B cell (primary cell): ENCODE measurements around the gene BRD4. TPM values are rescaled to one million over a fixed set of nuclear protein-coding genes. Genes with fewer than 3 reads are reported as not detected.
A peak's percentile ranks its signal among the peaks of the same experiment; 100 is the strongest.

Source experiments
- ATAC-seq: fragments of 200-7000 bp; cut with Tn5 transposase; one replicate; pipeline ENCODE4 v1.10.0; 2021; ENCODE audit warnings: low read depth, mild to moderate bottlenecking, moderate number of reproducible peaks, moderate library complexity
- CTCF ChIA-PET: fragments of 350-600 bp; sonication (Branson Sonifier 250); formaldehyde crosslinking; loops from one replicate; lab custom pipeline; 2021; ENCODE audit warnings: antibody characterized with exemption, inconsistent platforms; lab: Charles Lee
- POLR2A ChIA-PET: fragments of 350-600 bp; sonication (Branson Sonifier 250); formaldehyde crosslinking; loops from one replicate; lab custom pipeline; 2021; ENCODE audit warnings: antibody characterized with exemption; lab: Charles Lee
- DNase-seq: peaks from one replicate; pipeline ENCODE4 v3.0.0; 2013
- H2AFZ ChIP-seq: 2 replicates; pipeline ENCODE4 v1.6.1; 2012; ENCODE audit warnings: mild to moderate bottlenecking, low read depth, low read length; ENCODE audit not compliant: insufficient read depth, poor library complexity, severe bottlenecking
- H3K27ac ChIP-seq, 2 donors: 1 replicate in 1 of 2; 2 replicates in 1 of 2; pipeline ENCODE4 v1.5.1; 2012 to 2013; ENCODE audit warnings: low read length in 2 of 2, mild to moderate bottlenecking in 2 of 2, moderate library complexity in 1 of 2
- H3K27me3 ChIP-seq, 4 experiments: fragments of 200-600 bp in 1 of 4; sonication (generic) in 1 of 4; replicated peaks in 1 of 4; 1 replicate in 2 of 4; 2 replicates in 2 of 4; pipeline versions ENCODE4 v1.6.1 to v1.7.0; 2013 to 2016; ENCODE audit warnings: low read length in 3 of 4, mild to moderate bottlenecking in 2 of 4, mixed read lengths in 1 of 4, moderate library complexity in 1 of 4; ENCODE audit not compliant: insufficient read depth in 4 of 4, control insufficient read depth in 3 of 4; ENCODE audit errors: control extremely low read depth in 1 of 4
- H3K36me3 ChIP-seq, 2 experiments: replicated peaks in 1 of 2; 1 replicate in 1 of 2; 2 replicates in 1 of 2; pipeline versions ENCODE4 v1.6.1 to v1.7.1; 2013; ENCODE audit warnings: low read length in 1 of 2; ENCODE audit not compliant: insufficient read depth in 2 of 2, control insufficient read depth in 1 of 2; ENCODE audit errors: control extremely low read depth in 1 of 2, extremely low read depth in 1 of 2
- H3K4me1 ChIP-seq, 2 donors: fragments of 200-600 bp in 1 of 2; sonication (generic) in 1 of 2; 1 replicate in 1 of 2; 2 replicates in 1 of 2; pipeline versions ENCODE4 v1.5.1 to v1.6.1; 2013 to 2017; ENCODE audit warnings: low read length in 2 of 2; ENCODE audit not compliant: control insufficient read depth in 2 of 2, insufficient read depth in 2 of 2
- H3K4me2 ChIP-seq: replicated peaks from 2 replicates; pipeline ENCODE3; 2012; ENCODE audit warnings: mild to moderate bottlenecking, low read depth, low read length; ENCODE audit not compliant: poor library complexity, severe bottlenecking
- H3K4me3 ChIP-seq, 5 experiments: fragments of 200-600 bp in 1 of 5; sonication (generic) in 1 of 5; 1 replicate in 3 of 5; 2 replicates in 2 of 5; pipeline versions ENCODE4 v1.5.1 to v1.7.0; 2011 to 2016; ENCODE audit warnings: low read length in 4 of 5, mild to moderate bottlenecking in 4 of 5, low read depth in 2 of 5, control low read depth in 1 of 5, moderate library complexity in 1 of 5; ENCODE audit not compliant: insufficient read depth in 1 of 5; ENCODE audit errors: control extremely low read depth in 1 of 5, extremely low read depth in 1 of 5
- H3K79me2 ChIP-seq: fragments of 200-600 bp; sonication (generic); one replicate; pipeline ENCODE4 v1.6.0; 2016; ENCODE audit warnings: low read length; ENCODE audit not compliant: control insufficient read depth, insufficient read depth
- H3K9ac ChIP-seq: fragments of 200-600 bp; sonication (generic); 2 replicates; pipeline ENCODE4 v1.6.1; 2017; ENCODE audit warnings: mild to moderate bottlenecking, low read length, moderate library complexity
- H3K9me3 ChIP-seq, 3 donors: one replicate each; pipeline versions ENCODE4 v1.6.1 to v1.7.1; 2013; ENCODE audit warnings: low read length in 2 of 3; ENCODE audit not compliant: control insufficient read depth in 2 of 3, insufficient read depth in 1 of 3; ENCODE audit errors: control extremely low read depth in 1 of 3
- H4K20me1 ChIP-seq: 2 replicates; pipeline ENCODE4 v1.6.0; 2012; ENCODE audit warnings: mild to moderate bottlenecking, low read length; ENCODE audit not compliant: insufficient read depth, control insufficient read depth, poor library complexity, severe bottlenecking
- H3K27ac Mint-ChIP-seq: one replicate; pipeline ENCODE4 v1.8.0; 2021; ENCODE audit warnings: mixed read lengths
- H3K27me3 Mint-ChIP-seq: one replicate; pipeline ENCODE4 v1.8.0; 2021; ENCODE audit warnings: mixed read lengths
- H3K4me1 Mint-ChIP-seq: one replicate; pipeline ENCODE4 v1.8.0; 2021; ENCODE audit warnings: mixed read lengths
- H3K4me3 Mint-ChIP-seq: one replicate; pipeline ENCODE4 v1.8.0; 2021; ENCODE audit warnings: mixed read lengths
- H3K9me3 Mint-ChIP-seq: one replicate; pipeline ENCODE4 v1.8.0; 2022; ENCODE audit warnings: mixed read lengths; ENCODE audit not compliant: insufficient read depth
- EZH2 ChIP-seq: IDR thresholded peaks from 2 replicates; pipeline ENCODE4 v1.6.1; 2012; ENCODE audit warnings: borderline replicate concordance, low read depth, mild to moderate bottlenecking, moderate library complexity, low read length; ENCODE audit not compliant: insufficient read depth, poor library complexity, severe bottlenecking
- WGBS: methylation state at CpG from one replicate; pipeline ENCODE4 v1.1.5; 2013; ENCODE audit warnings: missing lambda C conversion rate; ENCODE audit not compliant: insufficient coverage; 5-methylcytosine and 5-hydroxymethylcytosine counted together
- intact Hi-C: fragments of 100-400 bp; cut with micrococcal nuclease; formaldehyde crosslinking; loops from one replicate; pipeline ENCODE4 v1.10.0; 2022
- polyA plus RNA-seq: library from polyadenylated mRNA; depleted of rRNA; stranded (reverse); fragments of >200 nt; gene quantifications from 2 replicates; pipeline ENCODE4 v1.2.3, GENCODE V29; 2012
- total RNA-seq, 2 donors: library from RNA; stranded (reverse); fragments of 120-200 nt in 1 of 2; gene quantifications; 1 replicate in 1 of 2; 2 replicates in 1 of 2; pipeline versions ENCODE4 v1.2.3 to v1.2.4, GENCODE V29; 2013 to 2022
- TF ChIP-seq, protein P1 (sequence below): fragments of 200-600 bp; IDR thresholded peaks from one replicate; pipeline ENCODE4 v1.8.0; 2022; ENCODE audit warnings: antibody characterized with exemption, mild to moderate bottlenecking

BRD4 gene
- total and polyA plus RNA-seq, 2 donors (not counting 1 experiment from before 2014, with no cell fraction given), result 30.7 to 209 TPM

DNA sequence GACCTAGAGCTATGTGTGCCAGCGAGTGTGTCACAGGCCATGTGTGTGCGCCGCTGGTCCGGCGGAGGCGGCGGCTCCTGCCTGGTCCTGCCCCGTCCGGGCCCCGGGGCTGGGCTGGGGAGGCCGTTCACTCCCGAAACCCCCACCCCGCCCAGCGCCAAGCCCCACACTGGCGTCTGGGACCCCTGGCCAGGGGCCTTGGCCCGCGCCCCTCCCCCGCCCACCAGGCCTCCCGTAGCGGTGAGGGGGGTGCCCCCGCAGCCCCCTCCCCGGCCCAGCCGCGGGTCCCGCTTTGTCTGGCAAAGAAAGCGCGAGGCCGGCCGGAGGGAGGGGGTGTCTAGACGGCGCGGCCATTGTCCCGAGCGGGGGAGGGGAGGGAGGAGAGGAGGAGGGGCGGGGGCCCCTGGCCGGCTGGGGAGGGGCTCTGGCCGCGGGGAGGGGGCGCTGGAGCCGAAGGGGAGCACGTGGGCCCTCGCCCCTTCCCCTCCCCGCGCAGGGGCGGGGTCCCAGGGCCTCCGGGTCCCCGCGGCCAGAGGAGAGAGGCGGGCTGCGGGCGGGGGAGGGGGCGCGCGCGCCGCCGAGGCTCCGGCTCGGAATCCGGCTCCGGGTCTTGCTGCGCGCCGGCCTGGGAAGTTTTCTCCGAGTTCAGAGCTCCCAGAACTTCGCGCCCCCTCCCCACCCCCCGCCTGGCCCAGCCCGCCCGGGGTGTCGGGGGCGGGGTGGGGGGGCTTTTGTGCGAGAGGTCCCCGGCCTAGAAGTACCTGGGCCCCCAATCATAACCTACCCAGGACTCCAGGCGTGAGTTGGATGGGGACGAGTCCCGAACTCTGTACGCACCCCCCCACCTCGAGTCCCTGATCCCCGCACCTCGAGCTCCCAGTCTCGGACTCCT, 132.4 kb downstream of the BRD4 start:
- Mint-ChIP-seq H3K27ac (no peak overlapping the region), H3K27me3 (peaks cover 50% of the 10 kb centered on the region), H3K4me3 (peak overlapping the region; percentile 83), H3K9me3 (no peaks in the 10 kb centered on the region), H3K4me1 (peaks cover 26% of the 10 kb centered on the region)
- DNase-seq (no peak), ATAC-seq (no peak)
- Histone ChIP-seq H2AFZ (peak overlapping the region; percentile 22), H3K9ac (peak overlapping the region; percentile 23), H3K4me3 (peak overlapping the region in 3 of 5 experiments; percentile 20 to 52 (median 25)), H3K4me2 (peak overlapping the region; percentile 81), H3K27me3 (peaks cover 0 to 60% (median 21%) of the 10 kb centered on the region in 4 experiments), H3K4me1 (peaks cover 23 to 26% of the 10 kb centered on the region in 2 donors), H3K79me2 (no peaks in the 10 kb centered on the region), H4K20me1 (no peaks in the 10 kb centered on the region), H3K36me3 (no peaks in the 10 kb centered on the region), H3K27ac (no peak overlapping the region), H3K9me3 (peaks cover 0 to 11% (median 0%) of the 10 kb centered on the region in 3 donors)
- CTCF ChIA-PET, result no interaction called here
- WGBS, result 28% methylated on average over 40 of the region's 82 CpGs
- intact Hi-C loops, result no loop called here
- TF ChIP-seq EZH2, result no peak
- TF ChIP-seq, protein P1, sequence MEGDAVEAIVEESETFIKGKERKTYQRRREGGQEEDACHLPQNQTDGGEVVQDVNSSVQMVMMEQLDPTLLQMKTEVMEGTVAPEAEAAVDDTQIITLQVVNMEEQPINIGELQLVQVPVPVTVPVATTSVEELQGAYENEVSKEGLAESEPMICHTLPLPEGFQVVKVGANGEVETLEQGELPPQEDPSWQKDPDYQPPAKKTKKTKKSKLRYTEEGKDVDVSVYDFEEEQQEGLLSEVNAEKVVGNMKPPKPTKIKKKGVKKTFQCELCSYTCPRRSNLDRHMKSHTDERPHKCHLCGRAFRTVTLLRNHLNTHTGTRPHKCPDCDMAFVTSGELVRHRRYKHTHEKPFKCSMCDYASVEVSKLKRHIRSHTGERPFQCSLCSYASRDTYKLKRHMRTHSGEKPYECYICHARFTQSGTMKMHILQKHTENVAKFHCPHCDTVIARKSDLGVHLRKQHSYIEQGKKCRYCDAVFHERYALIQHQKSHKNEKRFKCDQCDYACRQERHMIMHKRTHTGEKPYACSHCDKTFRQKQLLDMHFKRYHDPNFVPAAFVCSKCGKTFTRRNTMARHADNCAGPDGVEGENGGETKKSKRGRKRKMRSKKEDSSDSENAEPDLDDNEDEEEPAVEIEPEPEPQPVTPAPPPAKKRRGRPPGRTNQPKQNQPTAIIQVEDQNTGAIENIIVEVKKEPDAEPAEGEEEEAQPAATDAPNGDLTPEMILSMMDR, result no peak
- POLR2A ChIA-PET, result no interaction called here
